HG03460 (cell line): ENCODE measurements around the gene ADCY10.
"Not testable (repeated sequence)": the region's sequence is repeated elsewhere in the genome, so short reads cannot be mapped to it uniquely, and the experiment has no call there.

ENCODE experiments used
- ATAC-seq: cut with Tn5 transposase; IDR thresholded peaks from one replicate; pipeline ENCODE4 v1.9.1; 2021; ENCODE audit not compliant: unreplicated experiment

Gene ADCY10, protein sequence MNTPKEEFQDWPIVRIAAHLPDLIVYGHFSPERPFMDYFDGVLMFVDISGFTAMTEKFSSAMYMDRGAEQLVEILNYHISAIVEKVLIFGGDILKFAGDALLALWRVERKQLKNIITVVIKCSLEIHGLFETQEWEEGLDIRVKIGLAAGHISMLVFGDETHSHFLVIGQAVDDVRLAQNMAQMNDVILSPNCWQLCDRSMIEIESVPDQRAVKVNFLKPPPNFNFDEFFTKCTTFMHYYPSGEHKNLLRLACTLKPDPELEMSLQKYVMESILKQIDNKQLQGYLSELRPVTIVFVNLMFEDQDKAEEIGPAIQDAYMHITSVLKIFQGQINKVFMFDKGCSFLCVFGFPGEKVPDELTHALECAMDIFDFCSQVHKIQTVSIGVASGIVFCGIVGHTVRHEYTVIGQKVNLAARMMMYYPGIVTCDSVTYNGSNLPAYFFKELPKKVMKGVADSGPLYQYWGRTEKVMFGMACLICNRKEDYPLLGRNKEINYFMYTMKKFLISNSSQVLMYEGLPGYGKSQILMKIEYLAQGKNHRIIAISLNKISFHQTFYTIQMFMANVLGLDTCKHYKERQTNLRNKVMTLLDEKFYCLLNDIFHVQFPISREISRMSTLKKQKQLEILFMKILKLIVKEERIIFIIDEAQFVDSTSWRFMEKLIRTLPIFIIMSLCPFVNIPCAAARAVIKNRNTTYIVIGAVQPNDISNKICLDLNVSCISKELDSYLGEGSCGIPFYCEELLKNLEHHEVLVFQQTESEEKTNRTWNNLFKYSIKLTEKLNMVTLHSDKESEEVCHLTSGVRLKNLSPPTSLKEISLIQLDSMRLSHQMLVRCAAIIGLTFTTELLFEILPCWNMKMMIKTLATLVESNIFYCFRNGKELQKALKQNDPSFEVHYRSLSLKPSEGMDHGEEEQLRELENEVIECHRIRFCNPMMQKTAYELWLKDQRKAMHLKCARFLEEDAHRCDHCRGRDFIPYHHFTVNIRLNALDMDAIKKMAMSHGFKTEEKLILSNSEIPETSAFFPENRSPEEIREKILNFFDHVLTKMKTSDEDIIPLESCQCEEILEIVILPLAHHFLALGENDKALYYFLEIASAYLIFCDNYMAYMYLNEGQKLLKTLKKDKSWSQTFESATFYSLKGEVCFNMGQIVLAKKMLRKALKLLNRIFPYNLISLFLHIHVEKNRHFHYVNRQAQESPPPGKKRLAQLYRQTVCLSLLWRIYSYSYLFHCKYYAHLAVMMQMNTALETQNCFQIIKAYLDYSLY (N-terminal part only)

GRCh38 chr1:167913895-167914496 lies at the start of gene ADCY10:
Gene ADCY10, minus strand, starts transcription at chr1:167914134. Its CDS starts 8,994 bp downstream, at chr1:167905140.
- no peak for ATAC-seq

- ATAC-seq: no peak
These were observed 43.8 kb upstream of the ADCY10 start for GRCh38 chr1:167957710-167958109.

DNA sequence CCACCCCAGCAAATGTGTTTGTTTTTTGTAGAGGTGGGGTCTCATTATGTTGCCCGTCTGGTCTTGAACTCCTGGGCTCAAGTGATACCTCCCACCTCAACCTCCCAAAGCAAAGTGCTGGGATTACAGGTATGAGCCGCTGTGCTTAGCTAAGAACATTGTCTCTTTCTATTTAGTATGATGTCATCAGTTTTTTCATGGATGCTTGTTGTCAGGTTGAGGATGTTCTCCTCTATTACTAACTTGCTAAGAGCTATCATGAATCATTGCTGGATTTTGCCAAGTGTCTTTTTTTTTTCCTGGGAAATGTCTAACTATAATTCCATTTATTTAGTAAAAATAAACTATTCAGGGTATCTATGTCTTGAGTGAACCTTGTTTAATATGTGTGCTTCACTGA lies 42.0 kb upstream of the ADCY10 start:
- ATAC-seq: no peak

DNA sequence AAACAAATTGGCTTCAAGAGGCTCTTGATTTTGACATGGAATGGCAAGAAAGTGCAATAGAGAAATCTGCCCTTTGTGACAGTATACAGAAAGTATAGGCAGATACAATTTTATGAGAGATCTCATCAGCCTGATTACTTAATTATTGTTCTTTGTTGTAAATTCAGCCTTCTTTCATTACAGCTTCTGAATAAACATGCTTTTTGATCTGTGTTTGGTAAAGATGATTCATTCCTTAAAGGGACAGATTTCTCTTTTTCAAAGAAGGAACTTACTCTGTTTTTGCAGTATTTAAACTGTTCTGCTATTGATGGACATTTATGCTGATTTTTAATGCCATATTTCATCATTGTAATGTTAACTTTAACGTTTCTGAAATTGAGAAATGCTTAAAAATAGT lies 36.6 kb upstream of the ADCY10 start:
- ATAC-seq: no peak

DNA sequence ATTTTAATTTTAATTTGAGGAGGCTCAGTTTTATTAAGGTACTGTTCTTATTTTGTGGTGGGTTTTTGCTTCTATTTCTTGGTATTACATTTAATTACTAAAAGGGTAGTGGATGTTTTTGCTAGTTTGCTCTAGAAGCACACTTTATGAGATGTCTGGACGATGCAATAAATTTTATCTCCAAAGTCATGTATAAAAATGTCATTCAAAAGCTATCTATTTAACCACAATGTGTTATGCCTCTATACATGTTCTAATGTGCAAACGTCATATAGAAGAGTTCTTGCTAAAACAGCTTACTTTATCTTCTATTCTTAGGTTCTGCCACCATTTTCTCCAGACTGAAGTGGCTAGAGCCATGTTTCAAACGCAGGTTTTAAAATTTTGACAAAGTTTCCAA lies 35.9 kb upstream of the ADCY10 start:
- ATAC-seq: no peak

DNA sequence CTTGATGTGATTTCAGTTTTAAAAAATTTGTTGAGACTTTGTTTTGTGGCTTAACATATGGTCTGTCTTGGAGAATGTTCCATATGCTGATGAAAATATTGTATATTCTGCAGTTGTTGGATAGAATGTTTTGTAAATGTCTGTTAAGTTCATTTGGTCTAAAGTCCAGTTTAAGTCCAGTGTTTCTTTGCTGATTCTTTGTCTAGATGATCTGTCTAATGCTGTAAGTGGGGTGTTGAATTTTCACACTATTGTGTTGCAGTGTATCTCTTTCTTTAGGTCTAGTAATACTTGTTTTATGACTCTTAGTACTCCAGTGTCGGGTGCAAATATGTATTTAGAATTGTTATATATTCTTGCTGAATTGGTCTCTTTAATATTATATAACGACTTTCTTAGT lies 33.8 kb upstream of the ADCY10 start:
- ATAC-seq: no peak

DNA sequence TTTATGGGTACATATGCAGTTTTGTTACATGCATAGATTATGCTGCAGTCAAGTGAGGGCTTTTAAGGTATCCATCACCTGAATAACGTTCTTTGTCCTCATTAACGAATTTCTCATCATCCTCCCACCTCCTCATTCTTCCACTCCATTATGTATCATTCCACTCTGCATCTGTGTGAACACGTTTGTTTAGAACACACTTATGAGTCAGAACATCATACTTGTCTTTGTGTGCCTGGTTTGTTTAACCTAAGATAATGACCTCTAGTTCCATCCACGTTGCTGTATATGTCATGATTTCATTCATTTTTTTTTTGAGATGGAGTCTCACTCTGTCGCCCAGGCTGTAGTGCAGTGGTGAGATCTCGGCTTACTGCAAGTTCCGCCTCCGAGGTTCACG lies 29.6 kb upstream of the ADCY10 start:
- no peak for ATAC-seq

- no peak for ATAC-seq
These were observed 26.3 kb upstream of the ADCY10 start for GRCh38 chr1:167940264-167940663.

DNA sequence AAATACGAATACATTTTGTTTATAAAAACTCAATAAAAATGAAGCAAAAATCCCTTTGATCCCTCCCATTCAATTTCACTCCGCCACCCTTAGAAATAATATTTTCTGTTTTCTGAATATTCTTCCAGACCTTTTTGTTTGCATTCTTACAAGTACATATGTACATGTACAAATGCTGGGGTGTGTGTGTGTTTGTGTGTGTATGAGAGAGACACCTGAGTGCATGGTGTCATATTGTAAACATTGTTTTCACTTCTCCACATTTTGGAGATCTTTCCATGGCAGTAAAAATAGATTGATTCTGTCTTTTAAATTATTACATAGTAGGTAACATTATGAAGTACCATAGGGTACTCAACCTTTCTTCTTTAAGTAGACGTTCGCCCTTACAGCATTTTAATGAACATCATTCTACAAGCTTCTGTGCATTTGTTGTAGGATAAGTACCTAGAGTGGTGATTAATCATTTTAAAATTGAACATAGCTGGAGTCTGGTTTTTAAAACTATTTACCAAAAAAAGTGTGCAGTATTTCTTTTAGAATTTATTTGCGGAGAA lies 24.2 kb upstream of the ADCY10 start:
- ATAC-seq: no peak

DNA sequence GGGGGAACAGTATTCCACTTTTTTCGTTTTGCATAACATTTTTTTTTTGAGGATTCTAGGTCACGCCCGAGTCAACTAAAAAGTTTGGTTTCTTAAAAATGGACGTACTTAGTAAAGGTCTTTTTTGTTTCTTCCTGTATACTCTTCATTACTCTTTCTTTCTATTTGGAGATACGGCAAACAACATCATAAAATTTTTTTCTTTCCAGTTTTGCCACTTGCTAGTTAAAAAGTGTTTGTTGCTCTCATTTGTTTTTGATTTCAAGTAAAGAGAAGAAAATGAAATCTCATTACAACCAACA lies 23.7 kb upstream of the ADCY10 start:
- no peak for ATAC-seq

- peak; percentile 18 for ATAC-seq
These were observed 23.2 kb upstream of the ADCY10 start, which contains the start of gene MPC2 for GRCh38 chr1:167936930-167937708. Gene MPC2, minus strand, starts transcription at chr1:167937072. Its CDS starts 1,231 bp downstream, at chr1:167935841.

DNA sequence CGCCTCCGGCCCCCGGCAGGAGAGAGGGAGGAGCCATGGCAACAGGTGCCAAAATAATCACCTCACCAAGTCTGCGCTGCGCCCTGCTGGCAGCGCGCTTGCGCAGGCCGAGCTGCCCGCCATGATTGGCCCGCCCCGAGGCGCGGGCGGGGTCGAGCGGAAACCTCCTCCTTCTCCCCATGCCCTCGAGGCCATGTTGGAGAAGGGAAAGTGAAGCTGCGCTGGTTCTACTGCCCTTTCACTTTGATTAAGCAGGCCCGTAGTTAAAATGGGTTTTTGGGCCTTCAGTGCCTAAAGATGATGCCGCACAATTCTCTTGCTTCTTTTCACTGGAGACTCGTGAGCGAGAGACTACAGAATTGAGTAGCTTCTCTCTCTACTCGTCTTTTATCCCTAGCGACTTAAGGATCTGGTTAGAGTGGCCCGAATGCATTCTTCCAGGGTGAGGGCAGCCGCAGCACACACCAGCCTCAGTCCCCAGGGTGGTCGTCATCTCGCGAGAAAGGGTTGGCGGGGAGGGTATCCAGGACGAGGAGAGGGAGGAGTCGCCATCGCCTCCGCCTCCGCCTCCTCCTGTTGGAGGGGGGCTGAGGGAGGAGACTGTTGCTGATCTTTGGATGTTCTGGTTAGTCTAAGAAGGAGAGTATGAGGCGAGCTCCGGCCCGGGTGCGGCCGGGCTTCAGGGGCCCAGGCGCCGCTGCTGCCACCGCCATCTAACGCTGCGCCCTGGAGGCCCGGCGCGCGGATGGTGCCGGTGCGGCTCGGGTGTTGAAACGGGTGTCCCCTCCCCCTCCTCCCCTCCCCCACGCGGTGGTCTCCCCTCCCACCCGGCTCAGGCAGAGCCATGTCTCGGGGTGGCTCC lies 22.4 kb upstream of the ADCY10 start, which contains the start of gene DCAF6:
DCAF6 (plus strand) TSS at position 616 of the 862 bp plus-strand sequence; CDS start at position 845, 229 bp downstream.
- ATAC-seq: peak; percentile 77

- ATAC-seq: peak; percentile 5
These were observed 21.5 kb upstream of the ADCY10 start for GRCh38 chr1:167935216-167936067.

- no peak for ATAC-seq
These were observed 20.7 kb upstream of the ADCY10 start for GRCh38 chr1:167934426-167935215.

DNA sequence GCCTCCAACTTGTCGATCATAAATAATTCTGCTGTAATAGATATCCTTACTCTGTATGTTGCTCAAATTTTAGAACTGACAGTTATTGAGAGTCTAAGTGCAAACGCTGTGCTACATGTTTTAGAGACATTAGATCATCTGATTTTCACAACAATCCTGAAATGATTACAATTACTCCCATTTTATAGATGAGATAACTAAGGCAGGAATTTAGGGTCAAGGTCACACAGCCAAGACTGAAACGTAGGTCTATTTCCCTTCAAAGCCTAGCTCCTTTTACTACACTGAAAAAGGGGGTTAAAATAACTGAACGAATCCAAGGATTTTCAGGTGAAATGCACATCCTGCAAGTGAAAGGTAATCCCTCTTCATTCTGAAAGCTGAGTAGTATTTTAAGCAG lies 19.9 kb upstream of the ADCY10 start:
- no peak for ATAC-seq

DNA sequence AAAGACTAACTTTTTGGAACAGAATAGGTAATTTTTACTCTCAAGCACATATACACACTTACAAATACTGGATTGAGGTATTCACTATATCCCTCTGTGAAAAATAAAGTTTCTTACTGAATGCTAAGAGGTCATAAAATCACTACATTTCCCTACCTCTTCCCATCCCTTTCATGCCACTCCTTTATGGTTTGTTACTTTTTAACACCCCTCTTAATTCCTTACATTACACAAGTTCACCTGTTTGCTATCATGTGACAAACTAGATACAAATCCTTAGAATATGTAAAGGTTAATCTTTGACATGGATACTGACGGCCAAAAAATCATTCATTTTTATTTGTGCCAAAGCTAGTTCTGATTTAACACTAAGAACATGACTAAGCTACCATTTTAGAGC lies 15.8 kb upstream of the ADCY10 start:
- ATAC-seq: no peak

DNA sequence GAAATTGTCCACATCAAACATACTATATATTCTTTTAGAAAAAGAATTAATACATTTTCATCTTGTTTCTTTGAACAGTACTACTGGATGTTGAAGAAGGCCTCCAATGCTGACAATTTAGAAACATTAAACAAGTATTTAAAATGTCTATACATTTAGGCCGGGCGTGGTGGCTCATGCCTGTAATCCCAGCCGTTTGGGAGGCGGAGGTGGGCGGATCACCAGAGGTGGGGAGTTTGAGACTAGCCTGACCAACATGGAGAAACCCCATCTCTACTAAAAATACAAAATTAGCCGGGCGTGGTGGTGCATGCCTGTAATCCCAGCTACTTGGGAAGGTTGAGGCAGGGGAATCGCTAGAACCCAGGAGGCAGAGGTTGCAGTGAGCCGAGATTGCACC lies 15.0 kb upstream of the ADCY10 start:
- not testable (repeated sequence) for ATAC-seq
